H9 (cell line): Measurements from ENCODE around the gene B3GLCT. TPM values are rescaled to one million over a fixed set of nuclear protein-coding genes. Genes with fewer than 3 reads are reported as not detected.

ENCODE experiments used
- DNase-seq: peaks from one replicate; pipeline ENCODE4 v3.0.0-alpha.2; 2017
- H2AFZ ChIP-seq: one replicate; pipeline ENCODE4 v1.6.1; 2013; ENCODE audit warnings: mild to moderate bottlenecking, low read length, control low read depth, moderate library complexity
- H2AK5ac ChIP-seq: 2 replicates; pipeline ENCODE4 v1.6.1; 2013; ENCODE audit warnings: low read length, control low read depth, mixed read lengths; ENCODE audit not compliant: insufficient read length
- H2BK120ac ChIP-seq: one replicate; pipeline ENCODE4 v1.6.1; 2013; ENCODE audit warnings: low read depth, mild to moderate bottlenecking, low read length, control low read depth, inconsistent platforms; ENCODE audit not compliant: poor library complexity, severe bottlenecking
- H2BK12ac ChIP-seq: 2 replicates; pipeline ENCODE4 v1.6.1; 2013; ENCODE audit warnings: low read length, control low read depth, mixed read lengths, low read depth; ENCODE audit not compliant: insufficient read length
- H2BK15ac ChIP-seq: 2 replicates; pipeline ENCODE4 v1.6.1; 2013; ENCODE audit warnings: low read depth, low read length, control low read depth
- H2BK20ac ChIP-seq: one replicate; pipeline ENCODE4 v1.6.1; 2013; ENCODE audit warnings: low read depth, mild to moderate bottlenecking, low read length, control low read depth, inconsistent platforms; ENCODE audit not compliant: poor library complexity, severe bottlenecking
- H2BK5ac ChIP-seq: 2 replicates; pipeline ENCODE4 v1.6.1; 2013; ENCODE audit warnings: low read length, control low read depth, mixed read lengths; ENCODE audit not compliant: insufficient read length
- H3K14ac ChIP-seq: 2 replicates; pipeline ENCODE4 v1.6.1; 2013; ENCODE audit warnings: low read length, control low read depth; ENCODE audit not compliant: insufficient read depth
- H3K18ac ChIP-seq: 2 replicates; pipeline ENCODE4 v1.6.1; 2013; ENCODE audit warnings: low read depth, mild to moderate bottlenecking, mixed read lengths, low read length, control low read depth; ENCODE audit not compliant: insufficient read length
- H3K23ac ChIP-seq: 2 replicates; pipeline ENCODE4 v1.6.1; 2013; ENCODE audit warnings: low read length, control low read depth, mixed read lengths, low read depth; ENCODE audit not compliant: insufficient read length
- H3K23me2 ChIP-seq: 2 replicates; pipeline ENCODE4 v1.6.1; 2013; ENCODE audit warnings: low read depth, mild to moderate bottlenecking, mixed read lengths, low read length, control low read depth; ENCODE audit not compliant: insufficient read length, poor library complexity, severe bottlenecking
- H3K27ac ChIP-seq: 2 replicates; pipeline ENCODE4 v1.5.1; 2013; ENCODE audit warnings: low read length, control low read depth, mixed read lengths, low read depth; ENCODE audit not compliant: insufficient read length
- H3K27me3 ChIP-seq: 2 replicates; pipeline ENCODE4 v1.6.1; 2013; ENCODE audit warnings: low read length, control low read depth, inconsistent platforms; ENCODE audit not compliant: insufficient read depth
- H3K4ac ChIP-seq: 2 replicates; pipeline ENCODE4 v1.6.1; 2013; ENCODE audit warnings: low read depth, mild to moderate bottlenecking, control low read depth, inconsistent platforms, low read length, moderate library complexity
- H3K4me1 ChIP-seq: 2 replicates; pipeline ENCODE4 v1.6.1; 2013; ENCODE audit warnings: low read length, control low read depth, inconsistent platforms; ENCODE audit not compliant: insufficient read depth
- H3K4me2 ChIP-seq: 2 replicates; pipeline ENCODE4 v1.6.1; 2013; ENCODE audit warnings: low read length, control low read depth, mixed read lengths; ENCODE audit not compliant: insufficient read length, insufficient read depth
- H3K56ac ChIP-seq: 2 replicates; pipeline ENCODE4 v1.6.1; 2013; ENCODE audit warnings: low read depth, mild to moderate bottlenecking, mixed read lengths, low read length, control low read depth; ENCODE audit not compliant: insufficient read length
- H3K79me1 ChIP-seq: 2 replicates; pipeline ENCODE4 v1.6.1; 2013; ENCODE audit warnings: low read depth, mild to moderate bottlenecking, moderate library complexity, low read length, control low read depth, inconsistent platforms; ENCODE audit not compliant: insufficient read depth, poor library complexity, severe bottlenecking
- H3K79me2 ChIP-seq: 2 replicates; pipeline ENCODE4 v1.6.1; 2013; ENCODE audit warnings: low read length, control low read depth, inconsistent platforms; ENCODE audit not compliant: insufficient read depth
- H3K9ac ChIP-seq: 2 replicates; pipeline ENCODE4 v1.6.1; 2013; ENCODE audit warnings: low read length, control low read depth, mixed read lengths; ENCODE audit not compliant: insufficient read length; ENCODE audit errors: extremely low read depth
- H3K9me3 ChIP-seq: one replicate; pipeline ENCODE4 v1.6.1; 2013; ENCODE audit warnings: low read depth, low read length, inconsistent platforms; ENCODE audit not compliant: control insufficient read depth
- H3T11ph ChIP-seq: one replicate; pipeline ENCODE4 v1.6.1; 2013; ENCODE audit warnings: mild to moderate bottlenecking, low read length, control low read depth, inconsistent platforms
- H4K20me1 ChIP-seq: one replicate; pipeline ENCODE4 v1.6.1; 2013; ENCODE audit not compliant: control insufficient read depth, insufficient read length, insufficient read depth
- H4K5ac ChIP-seq: 2 replicates; pipeline ENCODE4 v1.6.1; 2013; ENCODE audit warnings: low read depth, mild to moderate bottlenecking, mixed read lengths, low read length, control low read depth; ENCODE audit not compliant: insufficient read length
- H4K8ac ChIP-seq: replicated peaks from 2 replicates; pipeline ENCODE4 v1.6.1; 2013; ENCODE audit warnings: low read length, control low read depth, mixed read lengths, low read depth; ENCODE audit not compliant: insufficient read length
- H4K91ac ChIP-seq: 2 replicates; pipeline ENCODE4 v1.6.1; 2013; ENCODE audit warnings: low read depth, mild to moderate bottlenecking, moderate library complexity, mixed read lengths, low read length, control low read depth; ENCODE audit not compliant: insufficient read length
- H3K27ac Mint-ChIP-seq, 3 experiments: 2 replicates in 2 of 3; 3 replicates in 1 of 3; pipeline ENCODE4 v1.8.0; 2020 to 2021; ENCODE audit warnings: mixed read lengths in 3 of 3, mild to moderate bottlenecking in 1 of 3, moderate library complexity in 1 of 3
- H3K27me3 Mint-ChIP-seq: 2 replicates; pipeline ENCODE4 v1.8.0; 2021; ENCODE audit warnings: low read depth, mild to moderate bottlenecking, moderate library complexity, mixed read lengths
- H3K36me3 Mint-ChIP-seq, 3 experiments: 2 replicates in 2 of 3; 3 replicates in 1 of 3; pipeline ENCODE4 v1.8.0; 2020 to 2021; ENCODE audit warnings: low read depth in 3 of 3, mixed read lengths in 3 of 3; ENCODE audit not compliant: insufficient read depth in 1 of 3
- H3K4me1 Mint-ChIP-seq, 2 experiments: 2 replicates each; pipeline ENCODE4 v1.8.0; 2020; ENCODE audit warnings: mixed read lengths in 2 of 2
- H3K4me3 Mint-ChIP-seq, 2 experiments: 2 replicates in 1 of 2; 3 replicates in 1 of 2; pipeline ENCODE4 v1.8.0; 2020 to 2021; ENCODE audit warnings: mild to moderate bottlenecking in 2 of 2, mixed read lengths in 2 of 2, moderate library complexity in 1 of 2
- H3K9me3 Mint-ChIP-seq, 2 experiments: 2 replicates in 1 of 2; 3 replicates in 1 of 2; pipeline ENCODE4 v1.8.0; 2020; ENCODE audit warnings: mild to moderate bottlenecking in 2 of 2, mixed read lengths in 2 of 2, moderate library complexity in 1 of 2
- WGBS: extraction: QIAGEN DNeasy Blood & Tissue Kit; methylation state at CpG from one replicate; pipeline ENCODE4 v1.1.7; 2013; ENCODE audit warnings: missing lambda C conversion rate, low lambda C conversion rate, mixed read lengths; ENCODE audit not compliant: insufficient read length; ENCODE audit errors: extremely low coverage; 5-methylcytosine and 5-hydroxymethylcytosine counted together
- total RNA-seq: library from RNA; stranded (reverse); gene quantifications from 2 replicates; pipeline ENCODE4 v1.2.1, GENCODE V29; 2021
- TF ChIP-seq, protein P1 (sequence below): fragments of 200-600 bp; sonication (generic); conservative IDR thresholded peaks from 3 replicates; pipeline ENCODE4 v1.8.0; 2021; ENCODE audit warnings: antibody characterized with exemption, mild to moderate bottlenecking

B3GLCT gene
- total RNA-seq, 1 experiment from 2014 or later = 5.4 TPM

- Histone ChIP-seq H3K79me2 (no peaks in the 10 kb centered on the region), H2BK120ac (no peak overlapping the region), H3K23me2 (no peaks in the 10 kb centered on the region), H3K56ac (no peak overlapping the region), H2AK5ac (no peak overlapping the region), H3K23ac (no peak overlapping the region), H3K4ac (no peak overlapping the region), H2BK20ac (no peak overlapping the region), H3K9ac (no peak overlapping the region), H4K91ac (no peak overlapping the region), H2AFZ (no peak overlapping the region), H3K4me2 (no peak overlapping the region), H3K14ac (no peak overlapping the region), H2BK5ac (no peak overlapping the region), H4K8ac (no peak overlapping the region), H2BK12ac (no peak overlapping the region), H4K20me1 (no peaks in the 10 kb centered on the region), H3K27me3 (no peaks in the 10 kb centered on the region), H4K5ac (no peak overlapping the region), H3K79me1 (no peaks in the 10 kb centered on the region), H3T11ph (no peak overlapping the region), H3K9me3 (no peaks in the 10 kb centered on the region), H3K4me1 (no peaks in the 10 kb centered on the region), H2BK15ac (no peak overlapping the region), H3K27ac (no peak overlapping the region), H3K18ac (no peak overlapping the region)
- H3K27me3 Mint-ChIP-seq = peaks cover 3% of the 10 kb centered on the region
- peaks cover 7 to 11% of the 10 kb centered on the region in 2 experiments; a peak in 3 of 5 replicates for H3K9me3 Mint-ChIP-seq
- no peak overlapping the region for H3K4me3 Mint-ChIP-seq
- no peak for DNase-seq
- TF ChIP-seq, protein P1, sequence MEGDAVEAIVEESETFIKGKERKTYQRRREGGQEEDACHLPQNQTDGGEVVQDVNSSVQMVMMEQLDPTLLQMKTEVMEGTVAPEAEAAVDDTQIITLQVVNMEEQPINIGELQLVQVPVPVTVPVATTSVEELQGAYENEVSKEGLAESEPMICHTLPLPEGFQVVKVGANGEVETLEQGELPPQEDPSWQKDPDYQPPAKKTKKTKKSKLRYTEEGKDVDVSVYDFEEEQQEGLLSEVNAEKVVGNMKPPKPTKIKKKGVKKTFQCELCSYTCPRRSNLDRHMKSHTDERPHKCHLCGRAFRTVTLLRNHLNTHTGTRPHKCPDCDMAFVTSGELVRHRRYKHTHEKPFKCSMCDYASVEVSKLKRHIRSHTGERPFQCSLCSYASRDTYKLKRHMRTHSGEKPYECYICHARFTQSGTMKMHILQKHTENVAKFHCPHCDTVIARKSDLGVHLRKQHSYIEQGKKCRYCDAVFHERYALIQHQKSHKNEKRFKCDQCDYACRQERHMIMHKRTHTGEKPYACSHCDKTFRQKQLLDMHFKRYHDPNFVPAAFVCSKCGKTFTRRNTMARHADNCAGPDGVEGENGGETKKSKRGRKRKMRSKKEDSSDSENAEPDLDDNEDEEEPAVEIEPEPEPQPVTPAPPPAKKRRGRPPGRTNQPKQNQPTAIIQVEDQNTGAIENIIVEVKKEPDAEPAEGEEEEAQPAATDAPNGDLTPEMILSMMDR = no peak
- peaks cover 0 to 4% (median 2%) of the 10 kb centered on the region in 3 experiments; a peak in 3 of 7 replicates for H3K36me3 Mint-ChIP-seq
- H3K4me1 Mint-ChIP-seq = peaks cover 3 to 6% of the 10 kb centered on the region in 2 experiments; a peak in 3 of 4 replicates
- WGBS = no CpG with 5 or more reads among the region's 6 CpGs
- no peak overlapping the region for H3K27ac Mint-ChIP-seq
Observed at GRCh38 chr13:31184451-31184850, 15.3 kb upstream of the B3GLCT start.
